ENCODE results near the gene TMEM181. TPM values are rescaled to one million over a fixed set of nuclear protein-coding genes. Genes with fewer than 3 reads are reported as not detected.
"Not testable (repeated sequence)": the region's sequence is repeated elsewhere in the genome, so short reads cannot be mapped to it uniquely, and the experiment has no call there.

TMEM181 gene
- total RNA-seq, 1 experiment from 2014 or later, result 38.0 TPM

DNA sequence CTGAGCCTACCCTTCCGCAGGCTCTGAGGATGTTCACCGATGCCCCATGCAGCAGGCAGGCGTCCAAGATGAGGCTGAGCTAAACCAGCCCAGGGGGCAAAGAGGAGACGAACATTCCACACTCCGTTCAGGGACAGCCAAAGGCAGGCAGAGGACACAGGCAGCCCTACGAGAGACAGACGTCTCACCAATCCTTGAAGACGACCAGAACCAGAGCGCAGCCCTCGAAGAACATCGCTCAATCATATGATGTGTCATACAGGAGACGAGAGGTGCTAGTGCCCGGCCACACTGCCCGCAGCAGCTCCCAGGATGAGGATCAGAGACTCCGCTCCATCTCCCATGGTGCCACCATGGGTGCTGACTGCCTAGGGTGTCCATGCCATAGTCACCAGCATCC is 35.6 kb upstream of the TMEM181 start:
- no peak for ATAC-seq
- CTCF ChIA-PET, result no interaction called here
- no TSS peak for BruUV-seq (replicated peaks)
- no peaks in the 10 kb centered on the region for H3K9me3 ChIP-seq (ENCODE audit: control insufficient read depth, insufficient read depth, low read depth, low read length)
- no peak overlapping the region for H3K4me3 ChIP-seq (ENCODE audit: low read depth in 2 of 2, low read length in 2 of 2)
- no peaks in the 10 kb centered on the region for H3K4me1 ChIP-seq (ENCODE audit: control insufficient read depth, insufficient read depth, low read length)
- no peaks in the 10 kb centered on the region for H3K36me3 ChIP-seq (ENCODE audit: control insufficient read depth, insufficient read depth, low read length)
- no peak for DNase-seq (ENCODE audit: low read depth, low spot score)
- H3K27me3 ChIP-seq (ENCODE audit: control insufficient read depth, insufficient read depth, low read length), result peaks cover 2% of the 10 kb centered on the region; the same call in 1 of the 2 replicates
- no peak for TF ChIP-seq POLR2AphosphoS5 (IDR thresholded peaks at IDR 0.05; ENCODE audit: low read depth, low read length)
- TF ChIP-seq SIN3A (IDR thresholded peaks at IDR 0.05; ENCODE audit: borderline replicate concordance, insufficient read depth, low read depth, low read length), result no peak
- TF ChIP-seq, protein P1, sequence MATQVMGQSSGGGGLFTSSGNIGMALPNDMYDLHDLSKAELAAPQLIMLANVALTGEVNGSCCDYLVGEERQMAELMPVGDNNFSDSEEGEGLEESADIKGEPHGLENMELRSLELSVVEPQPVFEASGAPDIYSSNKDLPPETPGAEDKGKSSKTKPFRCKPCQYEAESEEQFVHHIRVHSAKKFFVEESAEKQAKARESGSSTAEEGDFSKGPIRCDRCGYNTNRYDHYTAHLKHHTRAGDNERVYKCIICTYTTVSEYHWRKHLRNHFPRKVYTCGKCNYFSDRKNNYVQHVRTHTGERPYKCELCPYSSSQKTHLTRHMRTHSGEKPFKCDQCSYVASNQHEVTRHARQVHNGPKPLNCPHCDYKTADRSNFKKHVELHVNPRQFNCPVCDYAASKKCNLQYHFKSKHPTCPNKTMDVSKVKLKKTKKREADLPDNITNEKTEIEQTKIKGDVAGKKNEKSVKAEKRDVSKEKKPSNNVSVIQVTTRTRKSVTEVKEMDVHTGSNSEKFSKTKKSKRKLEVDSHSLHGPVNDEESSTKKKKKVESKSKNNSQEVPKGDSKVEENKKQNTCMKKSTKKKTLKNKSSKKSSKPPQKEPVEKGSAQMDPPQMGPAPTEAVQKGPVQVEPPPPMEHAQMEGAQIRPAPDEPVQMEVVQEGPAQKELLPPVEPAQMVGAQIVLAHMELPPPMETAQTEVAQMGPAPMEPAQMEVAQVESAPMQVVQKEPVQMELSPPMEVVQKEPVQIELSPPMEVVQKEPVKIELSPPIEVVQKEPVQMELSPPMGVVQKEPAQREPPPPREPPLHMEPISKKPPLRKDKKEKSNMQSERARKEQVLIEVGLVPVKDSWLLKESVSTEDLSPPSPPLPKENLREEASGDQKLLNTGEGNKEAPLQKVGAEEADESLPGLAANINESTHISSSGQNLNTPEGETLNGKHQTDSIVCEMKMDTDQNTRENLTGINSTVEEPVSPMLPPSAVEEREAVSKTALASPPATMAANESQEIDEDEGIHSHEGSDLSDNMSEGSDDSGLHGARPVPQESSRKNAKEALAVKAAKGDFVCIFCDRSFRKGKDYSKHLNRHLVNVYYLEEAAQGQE (IDR thresholded peaks at IDR 0.05; ENCODE audit: insufficient read depth in 1 of 2, low read depth in 2 of 2, low read length in 1 of 2), result no peak
- TF ChIP-seq TCF7L2 (IDR thresholded peaks at IDR 0.05; ENCODE audit: low read depth, low read length), result no peak
- TF ChIP-seq CTCF (IDR thresholded peaks at IDR 0.05), result no peak
- no peak overlapping the region for H3K27ac ChIP-seq (ENCODE audit: low read length)
- POLR2A ChIA-PET, result no interaction called here
- in situ Hi-C loops (cut with HindIII; ENCODE audit: low pct_unique_long_range_greater_than_20kb, low sequenced_read_pairs), result no loop called here
- intact Hi-C loops (cut with micrococcal nuclease; ENCODE audit: unreplicated experiment), result no loop called here

GRCh38 chr6:158527858-158528257 is 32.0 kb upstream of the TMEM181 start:
- H3K27me3 ChIP-seq (ENCODE audit: control insufficient read depth, insufficient read depth, low read length); BruUV-seq (replicated peaks); H3K9me3 ChIP-seq (ENCODE audit: control insufficient read depth, insufficient read depth, low read depth, low read length); DNase-seq (ENCODE audit: low read depth, low spot score); H3K36me3 ChIP-seq (ENCODE audit: control insufficient read depth, insufficient read depth, low read length); intact Hi-C loops (cut with micrococcal nuclease; ENCODE audit: unreplicated experiment); H3K4me1 ChIP-seq (ENCODE audit: control insufficient read depth, insufficient read depth, low read length); ATAC-seq; POLR2A ChIA-PET; in situ Hi-C loops (cut with HindIII; ENCODE audit: low pct_unique_long_range_greater_than_20kb, low sequenced_read_pairs); CTCF ChIA-PET; H3K27ac ChIP-seq (ENCODE audit: low read length); H3K4me3 ChIP-seq (ENCODE audit: low read depth in 2 of 2, low read length in 2 of 2): not testable (repeated sequence)

DNA sequence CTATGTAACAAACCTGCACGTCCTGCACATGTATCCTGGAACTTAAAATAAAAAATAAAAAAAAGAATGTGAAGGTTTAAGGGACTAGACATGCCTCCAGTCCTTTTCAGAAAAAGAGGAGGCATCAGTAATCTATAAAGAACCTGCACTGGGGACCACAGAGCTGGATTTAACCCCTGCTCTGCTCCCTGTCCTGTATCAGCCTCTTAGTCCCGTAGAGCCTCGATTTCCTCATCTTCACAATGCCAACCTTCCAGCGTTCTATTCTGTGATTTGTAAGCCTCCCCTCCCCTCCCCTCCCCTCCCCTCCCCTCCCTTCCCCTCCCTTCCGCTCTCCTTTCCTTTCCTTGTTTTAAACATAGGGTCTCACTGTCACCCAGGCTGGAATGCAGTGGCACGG is 31.1 kb upstream of the TMEM181 start:
- no TSS peak for BruUV-seq (replicated peaks)
- in situ Hi-C loops (cut with HindIII; ENCODE audit: low pct_unique_long_range_greater_than_20kb, low sequenced_read_pairs) (no loop called here), intact Hi-C loops (cut with micrococcal nuclease; ENCODE audit: unreplicated experiment) (no loop called here)
- no peaks in the 10 kb centered on the region for H3K9me3 ChIP-seq (ENCODE audit: control insufficient read depth, insufficient read depth, low read depth, low read length)
- no peak overlapping the region for H3K4me3 ChIP-seq (ENCODE audit: low read depth in 2 of 2, low read length in 2 of 2)
- no peak for ATAC-seq
- no peaks in the 10 kb centered on the region for H3K4me1 ChIP-seq (ENCODE audit: control insufficient read depth, insufficient read depth, low read length)
- CTCF ChIA-PET, result no interaction called here
- peaks cover 2% of the 10 kb centered on the region; the same call in 1 of the 2 replicates for H3K27me3 ChIP-seq (ENCODE audit: control insufficient read depth, insufficient read depth, low read length)
- H3K27ac ChIP-seq (ENCODE audit: low read length), result no peak overlapping the region
- no peaks in the 10 kb centered on the region for H3K36me3 ChIP-seq (ENCODE audit: control insufficient read depth, insufficient read depth, low read length)
- POLR2A ChIA-PET, result no interaction called here
- no peak for TF ChIP-seq SIN3A (IDR thresholded peaks at IDR 0.05; ENCODE audit: borderline replicate concordance, insufficient read depth, low read depth, low read length)
- no peak for TF ChIP-seq POLR2AphosphoS5 (IDR thresholded peaks at IDR 0.05; ENCODE audit: low read depth, low read length)
- TF ChIP-seq TCF7L2 (IDR thresholded peaks at IDR 0.05; ENCODE audit: low read depth, low read length), result no peak
- no peak for DNase-seq (ENCODE audit: low read depth, low spot score)

All from Panc1 (cell line).